Adipose tissue (tissue), 3 donors: ENCODE data around the gene BRIP1. TPM values are rescaled to one million over a fixed set of nuclear protein-coding genes. Genes with fewer than 3 reads are reported as not detected.

Experiments used
- H3K27ac ChIP-seq: one replicate; pipeline ENCODE4 v1.5.1; 2013; ENCODE audit warnings: low read depth, low read length
- WGBS, 3 donors: extraction: QIAGEN DNeasy Blood & Tissue Kit; methylation state at CpG; one replicate each; pipeline ENCODE4 v1.1.7; 2013; 5-methylcytosine and 5-hydroxymethylcytosine counted together
- polyA plus RNA-seq, 3 donors: library from polyadenylated mRNA; stranded (reverse); fragments of 200-250 nt; gene quantifications; one replicate each; pipeline ENCODE4 v1.2.3, GENCODE V29; 2013
- donor health status: healthy with polysubstance abuse.
- donor health status: Bipolar disorder and iron deficiency.
- donor health status: healthy.

Gene BRIP1
- polyA plus RNA-seq, 3 donors = 0.11 to 0.25 (median 0.15) TPM

- no peak overlapping the region for H3K27ac ChIP-seq
- WGBS, 3 donors = 84 to 91% (median 85%) methylated on average over 6 of the region's 6 CpGs
Measured at GRCh38 chr17:61641084-61641483, 222.2 kb downstream of the BRIP1 start.

- H3K27ac ChIP-seq = no peak overlapping the region
- 78 to 95% (median 83%) methylated on average over 1 of the region's 1 CpG for WGBS, 3 donors
Measured at GRCh38 chr17:61639818-61640217, 223.5 kb downstream of the BRIP1 start.

GRCh38 chr17:61638087-61638486 is 225.2 kb downstream of the BRIP1 start:
- H3K27ac ChIP-seq = no peak overlapping the region
- 38 to 44% (median 40%) methylated on average over 1 of the region's 1 CpG for WGBS, 3 donors

- no peak overlapping the region for H3K27ac ChIP-seq
- 11 to 16% (median 13%) methylated on average over 3 of the region's 3 CpGs for WGBS, 3 donors
Measured at GRCh38 chr17:61635913-61636432, 227.4 kb downstream of the BRIP1 start.

GRCh38 chr17:61634942-61635538 is 228.3 kb downstream of the BRIP1 start:
- 75 to 82% (median 81%) methylated on average over 5 of the region's 5 CpGs for WGBS, 3 donors

GRCh38 chr17:61634011-61634539 is 229.3 kb downstream of the BRIP1 start:
- H3K27ac ChIP-seq = no peak overlapping the region

More at GRCh38 chr17:61634942-61635538, 228.3 kb downstream of the BRIP1 start:
- no peak overlapping the region for H3K27ac ChIP-seq

- no peak overlapping the region for H3K27ac ChIP-seq
- 64 to 88% (median 75%) methylated on average over 1 of the region's 1 CpG for WGBS, 3 donors
Measured at GRCh38 chr17:61632826-61633225, 230.5 kb downstream of the BRIP1 start.

GRCh38 chr17:61631800-61632199 is 231.5 kb downstream of the BRIP1 start:
- no peak overlapping the region for H3K27ac ChIP-seq
- WGBS, 3 donors = 63 to 76% (median 70%) methylated on average over 1 of the region's 1 CpG

Other genes with a start within 250 kb of the BRIP1 start
- gene INTS2, start 64.5 kb upstream of the BRIP1 start, polyA plus RNA-seq = 1 to 10 TPM; 1.1 to 3.7 (median 2.5) TPM
- gene MED13, start 201.8 kb upstream of the BRIP1 start, polyA plus RNA-seq = 10 to 100 TPM in 1 of 3 donors, 1 to 10 TPM in 2; 4.7 to 11.9 (median 8.3) TPM